GM12873 (cell line): Measurements from ENCODE around the gene PANK1.

Experiments
- TF ChIP-seq, protein P1 (sequence below): IDR thresholded peaks from 2 replicates; pipeline ENCODE4 v1.5.1; 2012; ENCODE audit warnings: low read depth, mild to moderate bottlenecking, moderate library complexity, low read length, control low read depth; ENCODE audit not compliant: insufficient read depth; ENCODE audit errors: missing control alignments

The PANK1 gene

GRCh38 chr10:89644967-89645741, at the start of gene PANK1:
Gene PANK1 (minus strand): TSS chr10:89645242. CDS start chr10:89644891, 351 bp downstream.
- TF ChIP-seq, protein P1, sequence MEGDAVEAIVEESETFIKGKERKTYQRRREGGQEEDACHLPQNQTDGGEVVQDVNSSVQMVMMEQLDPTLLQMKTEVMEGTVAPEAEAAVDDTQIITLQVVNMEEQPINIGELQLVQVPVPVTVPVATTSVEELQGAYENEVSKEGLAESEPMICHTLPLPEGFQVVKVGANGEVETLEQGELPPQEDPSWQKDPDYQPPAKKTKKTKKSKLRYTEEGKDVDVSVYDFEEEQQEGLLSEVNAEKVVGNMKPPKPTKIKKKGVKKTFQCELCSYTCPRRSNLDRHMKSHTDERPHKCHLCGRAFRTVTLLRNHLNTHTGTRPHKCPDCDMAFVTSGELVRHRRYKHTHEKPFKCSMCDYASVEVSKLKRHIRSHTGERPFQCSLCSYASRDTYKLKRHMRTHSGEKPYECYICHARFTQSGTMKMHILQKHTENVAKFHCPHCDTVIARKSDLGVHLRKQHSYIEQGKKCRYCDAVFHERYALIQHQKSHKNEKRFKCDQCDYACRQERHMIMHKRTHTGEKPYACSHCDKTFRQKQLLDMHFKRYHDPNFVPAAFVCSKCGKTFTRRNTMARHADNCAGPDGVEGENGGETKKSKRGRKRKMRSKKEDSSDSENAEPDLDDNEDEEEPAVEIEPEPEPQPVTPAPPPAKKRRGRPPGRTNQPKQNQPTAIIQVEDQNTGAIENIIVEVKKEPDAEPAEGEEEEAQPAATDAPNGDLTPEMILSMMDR: no peak

DNA sequence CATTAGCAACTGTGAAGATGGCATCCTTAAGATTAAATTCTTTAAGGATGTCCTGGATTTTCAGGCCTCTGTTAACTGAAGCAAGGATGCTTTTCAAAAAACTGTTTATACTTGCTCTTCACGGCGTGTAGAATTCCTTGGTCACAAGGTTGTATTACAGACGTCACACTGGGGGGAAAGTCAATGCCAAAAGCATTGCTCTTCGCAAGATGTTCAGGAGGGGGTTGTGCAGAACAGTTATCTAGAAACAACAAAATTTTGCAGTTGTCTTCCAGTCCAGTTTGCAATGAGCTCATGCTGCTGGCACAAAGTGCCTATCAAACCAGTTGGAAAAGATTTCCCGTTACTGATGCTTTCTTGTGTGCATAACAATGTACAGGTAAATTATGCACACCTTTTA, 48.1 kb upstream of the PANK1 start:
- TF ChIP-seq, protein P1: no peak

DNA sequence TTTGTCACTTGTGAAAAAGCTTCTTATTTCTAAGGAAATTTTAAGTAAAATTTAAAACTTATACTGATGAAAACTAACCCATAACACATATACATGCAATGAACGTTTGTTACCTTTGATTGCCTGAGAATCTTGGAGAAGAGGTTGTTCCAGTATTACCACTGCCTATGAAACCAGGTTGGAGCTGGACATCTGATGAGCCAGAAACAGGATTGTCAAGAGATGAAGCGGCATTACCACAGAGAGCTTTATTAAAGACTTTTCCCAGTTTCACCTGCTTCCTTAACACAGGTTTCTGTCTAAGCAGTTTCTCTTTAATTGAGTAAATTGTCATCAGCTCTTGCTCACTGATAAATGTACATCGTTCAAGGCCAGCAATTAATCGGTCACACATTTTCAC, 47.4 kb upstream of the PANK1 start:
- TF ChIP-seq, protein P1: no peak

- TF ChIP-seq, protein P1: no peak
Measured at GRCh38 chr10:89690027-89690426, 45.0 kb upstream of the PANK1 start.

DNA sequence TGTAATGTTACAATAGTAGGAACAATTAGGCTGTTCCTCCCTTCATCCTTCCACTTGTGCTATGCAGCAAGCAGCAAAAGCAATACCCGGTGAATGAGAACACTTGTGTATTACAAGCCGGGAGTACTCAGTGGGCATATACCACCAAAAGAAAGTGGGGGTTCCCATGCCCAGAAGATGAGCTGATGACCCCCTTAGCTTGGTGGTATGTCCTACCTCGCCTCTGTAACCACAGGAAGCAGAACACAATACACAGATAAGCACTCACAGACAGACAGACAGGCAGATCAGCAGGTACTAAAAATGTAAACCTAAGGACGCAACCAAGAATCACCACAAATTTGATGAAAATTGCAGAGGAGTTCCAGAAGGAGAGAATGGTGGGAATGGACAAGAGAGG, 40.9 kb upstream of the PANK1 start:
- TF ChIP-seq, protein P1: no peak

DNA sequence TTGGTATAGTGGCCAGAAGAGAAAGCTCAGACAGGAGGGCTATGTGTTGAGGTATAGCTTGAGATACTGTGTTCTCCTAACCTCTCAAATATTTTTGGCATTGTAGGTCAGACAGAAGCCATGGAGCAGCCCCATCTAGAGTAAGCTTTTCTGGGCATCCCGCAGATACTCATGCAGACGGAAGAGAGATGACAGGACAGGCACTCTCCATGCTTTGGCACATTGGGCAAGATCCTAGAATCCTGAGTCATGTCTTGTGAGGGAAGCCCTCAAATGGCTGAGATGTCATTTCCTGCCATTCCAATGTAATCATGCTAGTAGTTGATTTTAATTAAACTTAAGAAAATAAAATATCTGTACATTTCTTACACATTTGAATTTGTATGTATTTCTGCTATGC, 39.6 kb upstream of the PANK1 start:
- TF ChIP-seq, protein P1: no peak

DNA sequence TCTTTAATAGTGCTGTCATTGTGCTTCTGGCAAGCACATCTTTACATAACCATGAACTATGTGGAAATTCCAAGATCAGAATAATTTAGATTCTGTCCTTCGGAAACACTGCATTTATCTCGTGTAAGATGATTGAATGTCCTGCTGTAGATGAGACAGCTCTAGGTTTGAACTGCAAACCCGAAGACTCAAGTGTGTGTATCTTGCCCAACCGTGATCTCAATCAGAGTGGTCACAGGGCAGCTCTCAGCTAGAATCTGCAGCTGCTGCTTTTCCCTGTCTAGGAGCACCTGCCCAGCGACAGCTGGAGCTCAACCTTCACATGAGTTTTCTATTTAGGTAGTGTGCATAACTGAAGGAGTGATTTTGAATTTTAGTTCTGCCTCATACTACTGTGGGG, 38.8 kb upstream of the PANK1 start:
- TF ChIP-seq, protein P1: no peak
